Measurements from ENCODE around the gene COL4A3. TPM values are rescaled to one million over a fixed set of nuclear protein-coding genes. Genes with fewer than 3 reads are reported as not detected.

COL4A3 gene
- polyA plus RNA-seq, 1 donor from 2014 or later, result 0.10 TPM

DNA sequence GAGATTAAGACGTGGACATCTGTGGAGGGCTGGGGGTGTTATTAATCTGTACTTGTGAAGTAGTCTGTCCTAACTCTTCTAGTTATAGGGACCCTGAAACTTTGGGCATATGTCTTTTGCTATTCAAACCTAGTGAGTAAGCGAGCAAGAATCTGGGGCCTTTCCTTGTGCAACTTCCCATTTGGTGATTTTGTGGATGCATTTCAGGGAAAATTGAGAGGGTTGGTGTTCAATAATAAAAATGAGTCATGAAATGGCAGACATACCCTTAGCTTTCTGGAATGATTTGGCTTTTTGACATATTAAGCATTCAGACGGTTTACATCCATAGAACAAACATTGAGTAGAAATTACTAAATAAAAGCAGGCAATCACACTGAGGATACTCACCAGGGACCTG is 17.4 kb upstream of the COL4A3 start:
- TF ChIP-seq, protein P1, sequence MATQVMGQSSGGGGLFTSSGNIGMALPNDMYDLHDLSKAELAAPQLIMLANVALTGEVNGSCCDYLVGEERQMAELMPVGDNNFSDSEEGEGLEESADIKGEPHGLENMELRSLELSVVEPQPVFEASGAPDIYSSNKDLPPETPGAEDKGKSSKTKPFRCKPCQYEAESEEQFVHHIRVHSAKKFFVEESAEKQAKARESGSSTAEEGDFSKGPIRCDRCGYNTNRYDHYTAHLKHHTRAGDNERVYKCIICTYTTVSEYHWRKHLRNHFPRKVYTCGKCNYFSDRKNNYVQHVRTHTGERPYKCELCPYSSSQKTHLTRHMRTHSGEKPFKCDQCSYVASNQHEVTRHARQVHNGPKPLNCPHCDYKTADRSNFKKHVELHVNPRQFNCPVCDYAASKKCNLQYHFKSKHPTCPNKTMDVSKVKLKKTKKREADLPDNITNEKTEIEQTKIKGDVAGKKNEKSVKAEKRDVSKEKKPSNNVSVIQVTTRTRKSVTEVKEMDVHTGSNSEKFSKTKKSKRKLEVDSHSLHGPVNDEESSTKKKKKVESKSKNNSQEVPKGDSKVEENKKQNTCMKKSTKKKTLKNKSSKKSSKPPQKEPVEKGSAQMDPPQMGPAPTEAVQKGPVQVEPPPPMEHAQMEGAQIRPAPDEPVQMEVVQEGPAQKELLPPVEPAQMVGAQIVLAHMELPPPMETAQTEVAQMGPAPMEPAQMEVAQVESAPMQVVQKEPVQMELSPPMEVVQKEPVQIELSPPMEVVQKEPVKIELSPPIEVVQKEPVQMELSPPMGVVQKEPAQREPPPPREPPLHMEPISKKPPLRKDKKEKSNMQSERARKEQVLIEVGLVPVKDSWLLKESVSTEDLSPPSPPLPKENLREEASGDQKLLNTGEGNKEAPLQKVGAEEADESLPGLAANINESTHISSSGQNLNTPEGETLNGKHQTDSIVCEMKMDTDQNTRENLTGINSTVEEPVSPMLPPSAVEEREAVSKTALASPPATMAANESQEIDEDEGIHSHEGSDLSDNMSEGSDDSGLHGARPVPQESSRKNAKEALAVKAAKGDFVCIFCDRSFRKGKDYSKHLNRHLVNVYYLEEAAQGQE (IDR thresholded peaks at IDR 0.05; ENCODE audit: borderline replicate concordance), result no peak
- TF ChIP-seq SMC3 (conservative IDR thresholded peaks at IDR 0.05; ENCODE audit: poor library complexity), result no peak
- TF ChIP-seq RAD21 (conservative IDR thresholded peaks at IDR 0.05), result no peak
- TF ChIP-seq MXI1 (conservative IDR thresholded peaks at IDR 0.05; ENCODE audit: poor library complexity, severe bottlenecking), result no peak
- no peak for TF ChIP-seq EP300 (conservative IDR thresholded peaks at IDR 0.05; ENCODE audit: poor library complexity, severe bottlenecking)
- no peak for TF ChIP-seq POLR2AphosphoS5 (IDR thresholded peaks at IDR 0.05)
- TF ChIP-seq EZH2 (IDR thresholded peaks at IDR 0.05; ENCODE audit: borderline replicate concordance, insufficient read depth, low read length, poor library complexity, severe bottlenecking), result no peak
- TF ChIP-seq, protein P2, sequence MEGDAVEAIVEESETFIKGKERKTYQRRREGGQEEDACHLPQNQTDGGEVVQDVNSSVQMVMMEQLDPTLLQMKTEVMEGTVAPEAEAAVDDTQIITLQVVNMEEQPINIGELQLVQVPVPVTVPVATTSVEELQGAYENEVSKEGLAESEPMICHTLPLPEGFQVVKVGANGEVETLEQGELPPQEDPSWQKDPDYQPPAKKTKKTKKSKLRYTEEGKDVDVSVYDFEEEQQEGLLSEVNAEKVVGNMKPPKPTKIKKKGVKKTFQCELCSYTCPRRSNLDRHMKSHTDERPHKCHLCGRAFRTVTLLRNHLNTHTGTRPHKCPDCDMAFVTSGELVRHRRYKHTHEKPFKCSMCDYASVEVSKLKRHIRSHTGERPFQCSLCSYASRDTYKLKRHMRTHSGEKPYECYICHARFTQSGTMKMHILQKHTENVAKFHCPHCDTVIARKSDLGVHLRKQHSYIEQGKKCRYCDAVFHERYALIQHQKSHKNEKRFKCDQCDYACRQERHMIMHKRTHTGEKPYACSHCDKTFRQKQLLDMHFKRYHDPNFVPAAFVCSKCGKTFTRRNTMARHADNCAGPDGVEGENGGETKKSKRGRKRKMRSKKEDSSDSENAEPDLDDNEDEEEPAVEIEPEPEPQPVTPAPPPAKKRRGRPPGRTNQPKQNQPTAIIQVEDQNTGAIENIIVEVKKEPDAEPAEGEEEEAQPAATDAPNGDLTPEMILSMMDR (IDR thresholded peaks at IDR 0.05; ENCODE audit: poor library complexity, severe bottlenecking), result no peak
- no peak for TF ChIP-seq TAF1 (IDR thresholded peaks at IDR 0.05; ENCODE audit: low read depth)
- no peak overlapping the region for H3K4me3 ChIP-seq (ENCODE audit: low read length)
- H3K27ac ChIP-seq (ENCODE audit: low read length), result no peak overlapping the region
- H3K27me3 ChIP-seq (ENCODE audit: insufficient read depth, low read depth, low read length), result no peaks in the 10 kb centered on the region
- H3F3A ChIP-seq (ENCODE audit: insufficient read depth, low read length, poor library complexity, severe bottlenecking), result no peaks in the 10 kb centered on the region
- no peaks in the 10 kb centered on the region for H3K9me3 ChIP-seq (ENCODE audit: low read length)
- H3K4me2 ChIP-seq (ENCODE audit: low read length), result no peak overlapping the region
- no peak overlapping the region for H2AFZ ChIP-seq (ENCODE audit: low read depth, low read length)
- H3K36me3 ChIP-seq (ENCODE audit: insufficient read depth, low read length), result no peaks in the 10 kb centered on the region
- no peaks in the 10 kb centered on the region for H3K9me2 ChIP-seq (ENCODE audit: insufficient read depth, low read length)
- no peaks in the 10 kb centered on the region for H3K79me2 ChIP-seq (replicated peaks; ENCODE audit: insufficient read depth, low read length)
- H3K9ac ChIP-seq (ENCODE audit: low read length), result no peak overlapping the region
- H4K20me1 ChIP-seq (ENCODE audit: insufficient read depth), result no peaks in the 10 kb centered on the region

DNA sequence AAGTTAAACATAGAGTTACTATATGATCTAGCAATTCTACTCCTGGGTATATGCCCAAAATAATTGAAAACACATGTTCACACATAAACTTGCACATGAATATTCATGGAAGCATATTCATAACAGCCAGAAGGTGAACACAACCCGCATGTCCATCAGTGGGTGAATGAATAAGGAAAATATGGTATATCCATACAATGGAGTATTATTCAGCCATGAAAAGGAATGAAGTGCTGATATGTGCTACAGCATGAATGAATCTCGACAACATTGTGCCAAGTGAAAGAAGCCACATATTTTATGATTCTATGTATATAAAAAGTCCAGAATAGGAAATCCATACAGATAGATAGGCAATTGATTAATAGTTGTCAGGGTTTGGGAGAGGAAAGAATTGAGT is 16.3 kb upstream of the COL4A3 start:
- no peaks in the 10 kb centered on the region for H4K20me1 ChIP-seq (ENCODE audit: insufficient read depth)
- no peak overlapping the region for H2AFZ ChIP-seq (ENCODE audit: low read depth, low read length)
- H3F3A ChIP-seq (ENCODE audit: insufficient read depth, low read length, poor library complexity, severe bottlenecking), result no peaks in the 10 kb centered on the region
- no peak for TF ChIP-seq EP300 (conservative IDR thresholded peaks at IDR 0.05; ENCODE audit: poor library complexity, severe bottlenecking)
- H3K4me3 ChIP-seq (ENCODE audit: low read length), result no peak overlapping the region
- no peaks in the 10 kb centered on the region for H3K36me3 ChIP-seq (ENCODE audit: insufficient read depth, low read length)
- no peak overlapping the region for H3K4me2 ChIP-seq (ENCODE audit: low read length)
- H3K9ac ChIP-seq (ENCODE audit: low read length), result no peak overlapping the region
- no peaks in the 10 kb centered on the region for H3K79me2 ChIP-seq (replicated peaks; ENCODE audit: insufficient read depth, low read length)
- H3K27ac ChIP-seq (ENCODE audit: low read length), result no peak overlapping the region
- H3K9me2 ChIP-seq (ENCODE audit: insufficient read depth, low read length), result no peaks in the 10 kb centered on the region
- no peaks in the 10 kb centered on the region for H3K27me3 ChIP-seq (ENCODE audit: insufficient read depth, low read depth, low read length)
- no peaks in the 10 kb centered on the region for H3K9me3 ChIP-seq (ENCODE audit: low read length)

Data from neural cell (in vitro differentiated cells).